Measurements from ENCODE around the gene GRK5.

The GRK5 gene

GRCh38 chr10:119445935-119446317 is 238.6 kb downstream of the GRK5 start:
- DNase-seq: no peak

- DNase-seq: no peak
These were observed 239.3 kb downstream of the GRK5 start for GRCh38 chr10:119446441-119447277.

- no peak for DNase-seq
These were observed 240.1 kb downstream of the GRK5 start for GRCh38 chr10:119447421-119447820.

GRCh38 chr10:119447823-119448546 is 240.6 kb downstream of the GRK5 start:
- no peak for DNase-seq

GRCh38 chr10:119448628-119449584 is 241.5 kb downstream of the GRK5 start:
- DNase-seq: peak; percentile 29

GRCh38 chr10:119449760-119450461 is 242.5 kb downstream of the GRK5 start:
- no peak for DNase-seq

GRCh38 chr10:119450606-119451299 is 243.4 kb downstream of the GRK5 start:
- DNase-seq: no peak

GRCh38 chr10:119451300-119451896 is 244.0 kb downstream of the GRK5 start:
- DNase-seq: no peak

GRCh38 chr10:119452396-119452795 is 245.0 kb downstream of the GRK5 start:
- no peak for DNase-seq

GRCh38 chr10:119453313-119453712 is 245.9 kb downstream of the GRK5 start:
- no peak for DNase-seq

- DNase-seq: no peak
These were observed 246.9 kb downstream of the GRK5 start for GRCh38 chr10:119454316-119454715.

GRCh38 chr10:119454990-119455389 is 247.6 kb downstream of the GRK5 start:
- no peak for DNase-seq

- DNase-seq: no peak
These were observed 248.5 kb downstream of the GRK5 start for GRCh38 chr10:119455609-119456434.

- DNase-seq: no peak
These were observed 249.1 kb downstream of the GRK5 start for GRCh38 chr10:119456435-119456810.

GRCh38 chr10:119457966-119458766 is 250.8 kb downstream of the GRK5 start:
- no peak for DNase-seq

- no peak for DNase-seq
These were observed 252.4 kb downstream of the GRK5 start for GRCh38 chr10:119459681-119460340.

GRCh38 chr10:119460369-119461195 is 253.2 kb downstream of the GRK5 start:
- DNase-seq: no peak

- no peak for DNase-seq
These were observed 254.0 kb downstream of the GRK5 start for GRCh38 chr10:119461380-119461779.
